H9 (cell line): Measurements from ENCODE around the gene NKRF. TPM values are rescaled to one million over a fixed set of nuclear protein-coding genes. Genes with fewer than 3 reads are reported as not detected.

Experiments used
- DNase-seq: peaks from one replicate; pipeline ENCODE4 v3.0.0-alpha.2; 2017
- H2AFZ ChIP-seq: one replicate; pipeline ENCODE4 v1.6.1; 2013; ENCODE audit warnings: mild to moderate bottlenecking, low read length, control low read depth, moderate library complexity
- H2AK5ac ChIP-seq: 2 replicates; pipeline ENCODE4 v1.6.1; 2013; ENCODE audit warnings: low read length, control low read depth, mixed read lengths; ENCODE audit not compliant: insufficient read length
- H2BK120ac ChIP-seq: one replicate; pipeline ENCODE4 v1.6.1; 2013; ENCODE audit warnings: low read depth, mild to moderate bottlenecking, low read length, control low read depth, inconsistent platforms; ENCODE audit not compliant: poor library complexity, severe bottlenecking
- H2BK12ac ChIP-seq: 2 replicates; pipeline ENCODE4 v1.6.1; 2013; ENCODE audit warnings: low read length, control low read depth, mixed read lengths, low read depth; ENCODE audit not compliant: insufficient read length
- H2BK15ac ChIP-seq: 2 replicates; pipeline ENCODE4 v1.6.1; 2013; ENCODE audit warnings: low read depth, low read length, control low read depth
- H2BK20ac ChIP-seq: one replicate; pipeline ENCODE4 v1.6.1; 2013; ENCODE audit warnings: low read depth, mild to moderate bottlenecking, low read length, control low read depth, inconsistent platforms; ENCODE audit not compliant: poor library complexity, severe bottlenecking
- H2BK5ac ChIP-seq: 2 replicates; pipeline ENCODE4 v1.6.1; 2013; ENCODE audit warnings: low read length, control low read depth, mixed read lengths; ENCODE audit not compliant: insufficient read length
- H3K14ac ChIP-seq: 2 replicates; pipeline ENCODE4 v1.6.1; 2013; ENCODE audit warnings: low read length, control low read depth; ENCODE audit not compliant: insufficient read depth
- H3K18ac ChIP-seq: 2 replicates; pipeline ENCODE4 v1.6.1; 2013; ENCODE audit warnings: low read depth, mild to moderate bottlenecking, mixed read lengths, low read length, control low read depth; ENCODE audit not compliant: insufficient read length
- H3K23ac ChIP-seq: 2 replicates; pipeline ENCODE4 v1.6.1; 2013; ENCODE audit warnings: low read length, control low read depth, mixed read lengths, low read depth; ENCODE audit not compliant: insufficient read length
- H3K23me2 ChIP-seq: 2 replicates; pipeline ENCODE4 v1.6.1; 2013; ENCODE audit warnings: low read depth, mild to moderate bottlenecking, mixed read lengths, low read length, control low read depth; ENCODE audit not compliant: insufficient read length, poor library complexity, severe bottlenecking
- H3K27ac ChIP-seq: 2 replicates; pipeline ENCODE4 v1.5.1; 2013; ENCODE audit warnings: low read length, control low read depth, mixed read lengths, low read depth; ENCODE audit not compliant: insufficient read length
- H3K27me3 ChIP-seq: 2 replicates; pipeline ENCODE4 v1.6.1; 2013; ENCODE audit warnings: low read length, control low read depth, inconsistent platforms; ENCODE audit not compliant: insufficient read depth
- H3K4ac ChIP-seq: 2 replicates; pipeline ENCODE4 v1.6.1; 2013; ENCODE audit warnings: low read depth, mild to moderate bottlenecking, control low read depth, inconsistent platforms, low read length, moderate library complexity
- H3K4me1 ChIP-seq: 2 replicates; pipeline ENCODE4 v1.6.1; 2013; ENCODE audit warnings: low read length, control low read depth, inconsistent platforms; ENCODE audit not compliant: insufficient read depth
- H3K4me2 ChIP-seq: 2 replicates; pipeline ENCODE4 v1.6.1; 2013; ENCODE audit warnings: low read length, control low read depth, mixed read lengths; ENCODE audit not compliant: insufficient read length, insufficient read depth
- H3K56ac ChIP-seq: 2 replicates; pipeline ENCODE4 v1.6.1; 2013; ENCODE audit warnings: low read depth, mild to moderate bottlenecking, mixed read lengths, low read length, control low read depth; ENCODE audit not compliant: insufficient read length
- H3K79me1 ChIP-seq: 2 replicates; pipeline ENCODE4 v1.6.1; 2013; ENCODE audit warnings: low read depth, mild to moderate bottlenecking, moderate library complexity, low read length, control low read depth, inconsistent platforms; ENCODE audit not compliant: insufficient read depth, poor library complexity, severe bottlenecking
- H3K79me2 ChIP-seq: 2 replicates; pipeline ENCODE4 v1.6.1; 2013; ENCODE audit warnings: low read length, control low read depth, inconsistent platforms; ENCODE audit not compliant: insufficient read depth
- H3K9ac ChIP-seq: 2 replicates; pipeline ENCODE4 v1.6.1; 2013; ENCODE audit warnings: low read length, control low read depth, mixed read lengths; ENCODE audit not compliant: insufficient read length; ENCODE audit errors: extremely low read depth
- H3K9me3 ChIP-seq: one replicate; pipeline ENCODE4 v1.6.1; 2013; ENCODE audit warnings: low read depth, low read length, inconsistent platforms; ENCODE audit not compliant: control insufficient read depth
- H3T11ph ChIP-seq: one replicate; pipeline ENCODE4 v1.6.1; 2013; ENCODE audit warnings: mild to moderate bottlenecking, low read length, control low read depth, inconsistent platforms
- H4K20me1 ChIP-seq: one replicate; pipeline ENCODE4 v1.6.1; 2013; ENCODE audit not compliant: control insufficient read depth, insufficient read length, insufficient read depth
- H4K5ac ChIP-seq: 2 replicates; pipeline ENCODE4 v1.6.1; 2013; ENCODE audit warnings: low read depth, mild to moderate bottlenecking, mixed read lengths, low read length, control low read depth; ENCODE audit not compliant: insufficient read length
- H4K8ac ChIP-seq: replicated peaks from 2 replicates; pipeline ENCODE4 v1.6.1; 2013; ENCODE audit warnings: low read length, control low read depth, mixed read lengths, low read depth; ENCODE audit not compliant: insufficient read length
- H4K91ac ChIP-seq: 2 replicates; pipeline ENCODE4 v1.6.1; 2013; ENCODE audit warnings: low read depth, mild to moderate bottlenecking, moderate library complexity, mixed read lengths, low read length, control low read depth; ENCODE audit not compliant: insufficient read length
- H3K27ac Mint-ChIP-seq, 3 experiments: 2 replicates in 2 of 3; 3 replicates in 1 of 3; pipeline ENCODE4 v1.8.0; 2020 to 2021; ENCODE audit warnings: mixed read lengths in 3 of 3, mild to moderate bottlenecking in 1 of 3, moderate library complexity in 1 of 3
- H3K27me3 Mint-ChIP-seq: 2 replicates; pipeline ENCODE4 v1.8.0; 2021; ENCODE audit warnings: low read depth, mild to moderate bottlenecking, moderate library complexity, mixed read lengths
- H3K36me3 Mint-ChIP-seq, 3 experiments: 2 replicates in 2 of 3; 3 replicates in 1 of 3; pipeline ENCODE4 v1.8.0; 2020 to 2021; ENCODE audit warnings: low read depth in 3 of 3, mixed read lengths in 3 of 3; ENCODE audit not compliant: insufficient read depth in 1 of 3
- H3K4me1 Mint-ChIP-seq, 2 experiments: 2 replicates each; pipeline ENCODE4 v1.8.0; 2020; ENCODE audit warnings: mixed read lengths in 2 of 2
- H3K4me3 Mint-ChIP-seq, 2 experiments: 2 replicates in 1 of 2; 3 replicates in 1 of 2; pipeline ENCODE4 v1.8.0; 2020 to 2021; ENCODE audit warnings: mild to moderate bottlenecking in 2 of 2, mixed read lengths in 2 of 2, moderate library complexity in 1 of 2
- H3K9me3 Mint-ChIP-seq, 2 experiments: 2 replicates in 1 of 2; 3 replicates in 1 of 2; pipeline ENCODE4 v1.8.0; 2020; ENCODE audit warnings: mild to moderate bottlenecking in 2 of 2, mixed read lengths in 2 of 2, moderate library complexity in 1 of 2
- WGBS: extraction: QIAGEN DNeasy Blood & Tissue Kit; methylation state at CpG from one replicate; pipeline ENCODE4 v1.1.7; 2013; ENCODE audit warnings: missing lambda C conversion rate, low lambda C conversion rate, mixed read lengths; ENCODE audit not compliant: insufficient read length; ENCODE audit errors: extremely low coverage; 5-methylcytosine and 5-hydroxymethylcytosine counted together
- total RNA-seq: library from RNA; stranded (reverse); gene quantifications from 2 replicates; pipeline ENCODE4 v1.2.1, GENCODE V29; 2021
- TF ChIP-seq, protein P1 (sequence below): fragments of 200-600 bp; sonication (generic); conservative IDR thresholded peaks from 3 replicates; pipeline ENCODE4 v1.8.0; 2021; ENCODE audit warnings: antibody characterized with exemption, mild to moderate bottlenecking

Gene NKRF
- total RNA-seq, 1 experiment from 2014 or later: 15.1 TPM

DNA sequence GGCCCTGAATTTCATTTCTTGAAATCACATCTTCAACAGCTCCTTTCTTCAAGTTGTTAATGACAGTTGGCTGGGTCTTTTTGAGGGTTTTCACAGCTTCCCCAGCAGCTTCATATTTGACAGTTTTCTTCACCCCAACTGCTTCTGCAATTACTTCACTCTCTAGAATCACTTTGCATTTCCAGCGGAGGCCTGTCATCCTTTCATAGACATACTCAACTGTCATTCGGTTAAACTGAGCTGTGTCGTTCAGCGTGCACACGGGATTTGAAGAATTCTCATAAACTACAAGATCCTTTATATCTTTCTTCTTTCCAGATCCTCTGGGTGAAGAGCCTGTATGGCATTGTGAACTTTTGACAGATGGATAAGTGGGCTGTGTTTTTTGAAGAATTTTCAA is 16.4 kb downstream of the NKRF start:
- H3K4me1 ChIP-seq: no peaks in the 10 kb centered on the region
- no peak overlapping the region for H2AK5ac ChIP-seq
- no peak overlapping the region for H3K14ac ChIP-seq
- H4K91ac ChIP-seq: no peak overlapping the region
- H3K23me2 ChIP-seq: no peaks in the 10 kb centered on the region
- H2AFZ ChIP-seq: no peak overlapping the region
- H3K18ac ChIP-seq: no peak overlapping the region
- H3K4ac ChIP-seq: no peak overlapping the region
- no peaks in the 10 kb centered on the region for H3K79me1 ChIP-seq
- no peak overlapping the region for H3K56ac ChIP-seq
- peaks cover 54 to 63% of the 10 kb centered on the region in 2 experiments for H3K9me3 Mint-ChIP-seq
- H3K4me2 ChIP-seq: no peak overlapping the region
- WGBS: no CpG with 5 or more reads among the region's 5 CpGs
- peaks cover 40% of the 10 kb centered on the region for H3K9me3 ChIP-seq
- H4K8ac ChIP-seq: no peak overlapping the region
- H4K5ac ChIP-seq: no peak overlapping the region
- no peak overlapping the region for H3K23ac ChIP-seq
- peaks cover 19 to 37% (median 29%) of the 10 kb centered on the region in 3 experiments for H3K36me3 Mint-ChIP-seq
- H3K4me3 Mint-ChIP-seq: no peak overlapping the region
- H2BK12ac ChIP-seq: no peak overlapping the region
- no peak overlapping the region for H2BK5ac ChIP-seq
- H2BK20ac ChIP-seq: no peak overlapping the region
- no peak overlapping the region for H2BK120ac ChIP-seq
- H3K27me3 Mint-ChIP-seq: no peaks in the 10 kb centered on the region
- no peak for DNase-seq
- no peaks in the 10 kb centered on the region for H4K20me1 ChIP-seq
- no peak overlapping the region for H3T11ph ChIP-seq
- H3K27ac ChIP-seq: no peak overlapping the region
- H3K27ac Mint-ChIP-seq: no peak overlapping the region
- H3K27me3 ChIP-seq: no peaks in the 10 kb centered on the region
- H3K79me2 ChIP-seq: no peaks in the 10 kb centered on the region
- no peak overlapping the region for H2BK15ac ChIP-seq
- H3K9ac ChIP-seq: no peak overlapping the region
- no peaks in the 10 kb centered on the region for H3K4me1 Mint-ChIP-seq
- TF ChIP-seq, protein P1, sequence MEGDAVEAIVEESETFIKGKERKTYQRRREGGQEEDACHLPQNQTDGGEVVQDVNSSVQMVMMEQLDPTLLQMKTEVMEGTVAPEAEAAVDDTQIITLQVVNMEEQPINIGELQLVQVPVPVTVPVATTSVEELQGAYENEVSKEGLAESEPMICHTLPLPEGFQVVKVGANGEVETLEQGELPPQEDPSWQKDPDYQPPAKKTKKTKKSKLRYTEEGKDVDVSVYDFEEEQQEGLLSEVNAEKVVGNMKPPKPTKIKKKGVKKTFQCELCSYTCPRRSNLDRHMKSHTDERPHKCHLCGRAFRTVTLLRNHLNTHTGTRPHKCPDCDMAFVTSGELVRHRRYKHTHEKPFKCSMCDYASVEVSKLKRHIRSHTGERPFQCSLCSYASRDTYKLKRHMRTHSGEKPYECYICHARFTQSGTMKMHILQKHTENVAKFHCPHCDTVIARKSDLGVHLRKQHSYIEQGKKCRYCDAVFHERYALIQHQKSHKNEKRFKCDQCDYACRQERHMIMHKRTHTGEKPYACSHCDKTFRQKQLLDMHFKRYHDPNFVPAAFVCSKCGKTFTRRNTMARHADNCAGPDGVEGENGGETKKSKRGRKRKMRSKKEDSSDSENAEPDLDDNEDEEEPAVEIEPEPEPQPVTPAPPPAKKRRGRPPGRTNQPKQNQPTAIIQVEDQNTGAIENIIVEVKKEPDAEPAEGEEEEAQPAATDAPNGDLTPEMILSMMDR: no peak
